ENCODE data around the gene TP53BP1. TPM values are rescaled to one million over a fixed set of nuclear protein-coding genes. Genes with fewer than 3 reads are reported as not detected.

Gene TP53BP1
- total RNA-seq, 4 donors from 2014 or later, result 37.6 to 47.4 (median 42.4) TPM

- WGBS, 2 donors, result 71 to 77% methylated on average over 1 of the region's 1 CpG
Measured at GRCh38 chr15:43508421-43508820, 15.5 kb upstream of the TP53BP1 start.

GRCh38 chr15:43505738-43506137 lies 12.8 kb upstream of the TP53BP1 start:
- Histone ChIP-seq H3K4me3 (no peak overlapping the region), H3K4me1 (peaks cover 0 to 30% (median 16%) of the 10 kb centered on the region in 4 donors), H3K9me3 (no peaks in the 10 kb centered on the region), H3K27me3 (no peaks in the 10 kb centered on the region), H3K27ac (no peak overlapping the region), H3K36me3 (no peaks in the 10 kb centered on the region)
- DNase-seq (ENCODE audit: low spot score in 2 of 2), result no peak
- no peak for TF ChIP-seq EP300 (IDR thresholded peaks at IDR 0.05)
- no peak for TF ChIP-seq CTCF (IDR thresholded peaks at IDR 0.05)
- TF ChIP-seq POLR2A (IDR thresholded peaks at IDR 0.05), result no peak
- 29 to 31% methylated on average over 1 of the region's 1 CpG for WGBS, 2 donors

More at GRCh38 chr15:43508421-43508820, 15.5 kb upstream of the TP53BP1 start:
- H3K9me3 ChIP-seq, result no peaks in the 10 kb centered on the region
- H3K4me3 ChIP-seq, result no peak overlapping the region
- TF ChIP-seq POLR2A (IDR thresholded peaks at IDR 0.05) (no peak), EP300 (IDR thresholded peaks at IDR 0.05) (no peak), CTCF (IDR thresholded peaks at IDR 0.05) (no peak)
- peaks cover 0 to 38% (median 26%) of the 10 kb centered on the region in 4 donors for H3K4me1 ChIP-seq
- H3K27ac ChIP-seq, result peak overlapping the region in 2 of 4 donors; percentile 92 to 93
- no peaks in the 10 kb centered on the region for H3K27me3 ChIP-seq
- H3K36me3 ChIP-seq, result no peaks in the 10 kb centered on the region
- DNase-seq (ENCODE audit: low spot score in 2 of 2), result no peak

- H3K36me3 ChIP-seq, result no peaks in the 10 kb centered on the region
- no peaks in the 10 kb centered on the region for H3K9me3 ChIP-seq
- DNase-seq (ENCODE audit: low spot score in 2 of 2), result no peak
- TF ChIP-seq CTCF (IDR thresholded peaks at IDR 0.05) (no peak), POLR2A (IDR thresholded peaks at IDR 0.05) (no peak), EP300 (IDR thresholded peaks at IDR 0.05) (no peak)
- H3K27me3 ChIP-seq, result no peaks in the 10 kb centered on the region
- H3K27ac ChIP-seq, result no peak overlapping the region
- 83 to 91% methylated on average over 1 of the region's 1 CpG for WGBS, 2 donors
- no peak overlapping the region for H3K4me3 ChIP-seq
- no peaks in the 10 kb centered on the region for H3K4me1 ChIP-seq
Measured at GRCh38 chr15:43499635-43500034, 6.7 kb upstream of the TP53BP1 start.

GRCh38 chr15:43498990-43499389 lies 6.0 kb upstream of the TP53BP1 start:
- Histone ChIP-seq H3K9me3 (no peaks in the 10 kb centered on the region), H3K36me3 (no peaks in the 10 kb centered on the region), H3K27ac (no peak overlapping the region), H3K4me3 (no peak overlapping the region), H3K4me1 (no peaks in the 10 kb centered on the region), H3K27me3 (no peaks in the 10 kb centered on the region)
- TF ChIP-seq EP300 (IDR thresholded peaks at IDR 0.05) (no peak), CTCF (IDR thresholded peaks at IDR 0.05) (no peak), POLR2A (IDR thresholded peaks at IDR 0.05) (no peak)
- DNase-seq (ENCODE audit: low spot score in 2 of 2), result no peak
- WGBS, 2 donors, result 61 to 69% methylated on average over 3 of the region's 3 CpGs

GRCh38 chr15:43493703-43494472 lies 932 bp upstream of the TP53BP1 start:
- Histone ChIP-seq H3K4me1 (peaks cover 0 to 35% (median 2%) of the 10 kb centered on the region in 4 donors), H3K9me3 (no peaks in the 10 kb centered on the region), H3K36me3 (peaks cover 0 to 19% (median 0%) of the 10 kb centered on the region in 3 donors), H3K27me3 (no peaks in the 10 kb centered on the region), H3K27ac (peak overlapping the region; percentile 80 to 91 (median 86)), H3K4me3 (peak overlapping the region; percentile 70 to 80 (median 74))
- TF ChIP-seq EP300 (IDR thresholded peaks at IDR 0.05), result no peak
- TF ChIP-seq POLR2A (IDR thresholded peaks at IDR 0.05), result no peak
- no peak for TF ChIP-seq CTCF (IDR thresholded peaks at IDR 0.05)
- no peak for DNase-seq (ENCODE audit: low spot score in 2 of 2)
- WGBS, 2 donors, result 57 to 58% methylated on average over 7 of the region's 7 CpGs
